ENCODE data around the gene TPSG1. TPM values are rescaled to one million over a fixed set of nuclear protein-coding genes. Genes with fewer than 3 reads are reported as not detected.

Gene TPSG1
- total and polyA plus RNA-seq, 10 donors: 0.46 TPM; not detected in 9

DNA sequence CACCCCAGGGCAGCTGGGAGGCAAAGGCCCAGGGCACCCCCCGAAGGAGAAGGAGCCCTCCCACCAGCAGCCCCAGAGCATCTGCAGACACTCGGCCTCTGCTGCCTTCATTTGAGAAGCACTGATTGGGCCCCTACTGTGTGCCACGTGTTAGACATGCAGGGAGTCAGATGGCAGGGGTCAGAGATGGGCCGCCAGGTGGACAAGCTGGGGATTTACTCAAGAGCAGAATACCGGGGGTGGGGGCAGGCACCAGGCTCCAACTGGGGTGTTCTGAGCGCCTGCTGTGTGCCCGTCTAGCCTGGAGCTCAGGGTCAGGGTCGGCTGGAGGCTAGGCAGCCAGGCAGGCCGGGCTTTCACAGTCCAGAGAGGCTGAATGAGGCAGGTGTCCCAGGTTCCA, 18.7 kb downstream of the TPSG1 start:
- no peak overlapping the region for H3K4me3 ChIP-seq
- DNase-seq: no peak
- TF ChIP-seq POLR2A (IDR thresholded peaks at IDR 0.05): no peak
- TF ChIP-seq POLR2AphosphoS5 (IDR thresholded peaks at IDR 0.05): no peak
- TF ChIP-seq, protein P1, sequence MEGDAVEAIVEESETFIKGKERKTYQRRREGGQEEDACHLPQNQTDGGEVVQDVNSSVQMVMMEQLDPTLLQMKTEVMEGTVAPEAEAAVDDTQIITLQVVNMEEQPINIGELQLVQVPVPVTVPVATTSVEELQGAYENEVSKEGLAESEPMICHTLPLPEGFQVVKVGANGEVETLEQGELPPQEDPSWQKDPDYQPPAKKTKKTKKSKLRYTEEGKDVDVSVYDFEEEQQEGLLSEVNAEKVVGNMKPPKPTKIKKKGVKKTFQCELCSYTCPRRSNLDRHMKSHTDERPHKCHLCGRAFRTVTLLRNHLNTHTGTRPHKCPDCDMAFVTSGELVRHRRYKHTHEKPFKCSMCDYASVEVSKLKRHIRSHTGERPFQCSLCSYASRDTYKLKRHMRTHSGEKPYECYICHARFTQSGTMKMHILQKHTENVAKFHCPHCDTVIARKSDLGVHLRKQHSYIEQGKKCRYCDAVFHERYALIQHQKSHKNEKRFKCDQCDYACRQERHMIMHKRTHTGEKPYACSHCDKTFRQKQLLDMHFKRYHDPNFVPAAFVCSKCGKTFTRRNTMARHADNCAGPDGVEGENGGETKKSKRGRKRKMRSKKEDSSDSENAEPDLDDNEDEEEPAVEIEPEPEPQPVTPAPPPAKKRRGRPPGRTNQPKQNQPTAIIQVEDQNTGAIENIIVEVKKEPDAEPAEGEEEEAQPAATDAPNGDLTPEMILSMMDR (IDR thresholded peaks at IDR 0.05 in 8 of 11, conservative IDR thresholded peaks at IDR 0.05 in 3 of 11): no peak
- intact Hi-C loops (cut with DNase I; ENCODE audit: low total_unique reads): no loop called here
- 66 to 73% (median 72%) methylated on average over 6 to 9 of the region's 9 CpGs for WGBS, 5 donors
- no peaks in the 10 kb centered on the region for H3K36me3 ChIP-seq
- H3K4me1 ChIP-seq: no peaks in the 10 kb centered on the region
- no peaks in the 10 kb centered on the region for H3K9me3 ChIP-seq
- H3K27me3 ChIP-seq (replicated peaks in 1 of 7): peaks cover 0 to 41% (median 0%) of the 10 kb centered on the region in 7 donors
- H3K27ac ChIP-seq: no peak overlapping the region

DNA sequence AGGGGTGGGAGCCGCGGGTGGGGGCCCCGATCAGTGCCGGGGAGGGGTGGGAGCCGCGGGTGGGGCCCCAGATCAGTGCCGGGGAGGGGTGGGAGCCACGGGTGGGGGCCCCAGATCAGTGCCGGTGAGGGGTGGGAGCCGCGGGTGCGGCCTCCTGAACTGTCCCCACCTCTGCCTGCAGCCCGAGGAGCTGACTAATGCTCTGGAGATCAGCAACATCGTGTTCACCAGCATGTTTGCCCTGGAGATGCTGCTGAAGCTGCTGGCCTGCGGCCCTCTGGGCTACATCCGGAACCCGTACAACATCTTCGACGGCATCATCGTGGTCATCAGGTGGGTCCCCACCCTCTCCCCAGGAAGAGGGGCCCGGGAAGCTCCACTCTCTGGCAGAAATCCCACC, 20.1 kb downstream of the TPSG1 start:
- Histone ChIP-seq H3K9me3 (no peaks in the 10 kb centered on the region), H3K27ac (no peak overlapping the region), H3K36me3 (no peaks in the 10 kb centered on the region), H3K4me1 (no peaks in the 10 kb centered on the region), H3K27me3 (replicated peaks in 1 of 7) (peaks cover 0 to 34% (median 0%) of the 10 kb centered on the region in 7 donors), H3K4me3 (no peak overlapping the region)
- DNase-seq: no peak
- 73 to 92% (median 81%) methylated on average over 8 to 15 of the region's 21 CpGs for WGBS, 5 donors
- TF ChIP-seq, protein P1 (IDR thresholded peaks at IDR 0.05 in 8 of 11, conservative IDR thresholded peaks at IDR 0.05 in 3 of 11): no peak
- TF ChIP-seq POLR2A (IDR thresholded peaks at IDR 0.05) (no peak), POLR2AphosphoS5 (IDR thresholded peaks at IDR 0.05) (no peak)
- intact Hi-C loops (cut with DNase I; ENCODE audit: low total_unique reads): no loop called here

DNA sequence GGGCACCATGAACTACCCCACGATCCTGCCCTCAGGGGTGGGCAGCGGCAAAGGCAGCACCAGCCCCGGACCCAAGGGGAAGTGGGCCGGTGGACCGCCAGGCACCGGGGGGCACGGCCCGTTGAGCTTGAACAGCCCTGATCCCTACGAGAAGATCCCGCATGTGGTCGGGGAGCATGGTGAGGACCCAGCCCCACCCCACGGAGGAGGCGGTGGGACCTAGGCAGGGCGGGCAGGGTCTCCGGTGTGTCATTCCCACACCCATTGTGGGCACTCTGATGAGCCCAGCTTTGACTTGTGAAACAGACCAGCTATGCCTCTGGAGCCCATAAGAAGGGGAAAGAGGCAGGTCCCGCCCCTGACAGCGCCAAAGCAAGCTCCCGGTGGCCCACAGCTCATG, 22.8 kb downstream of the TPSG1 start:
- Histone ChIP-seq H3K27me3 (replicated peaks in 1 of 7) (peaks cover 0 to 28% (median 0%) of the 10 kb centered on the region in 7 donors), H3K9me3 (no peaks in the 10 kb centered on the region), H3K4me1 (no peaks in the 10 kb centered on the region), H3K4me3 (no peak overlapping the region), H3K27ac (no peak overlapping the region), H3K36me3 (no peaks in the 10 kb centered on the region)
- intact Hi-C loops (cut with DNase I; ENCODE audit: low total_unique reads): no loop called here
- TF ChIP-seq POLR2A (IDR thresholded peaks at IDR 0.05): no peak
- no peak for TF ChIP-seq POLR2AphosphoS5 (IDR thresholded peaks at IDR 0.05)
- TF ChIP-seq, protein P1 (IDR thresholded peaks at IDR 0.05 in 8 of 11, conservative IDR thresholded peaks at IDR 0.05 in 3 of 11): no peak
- no peak for DNase-seq
- WGBS, 5 donors: 88 to 100% (median 90%) methylated on average over 7 to 18 of the region's 18 CpGs

DNA sequence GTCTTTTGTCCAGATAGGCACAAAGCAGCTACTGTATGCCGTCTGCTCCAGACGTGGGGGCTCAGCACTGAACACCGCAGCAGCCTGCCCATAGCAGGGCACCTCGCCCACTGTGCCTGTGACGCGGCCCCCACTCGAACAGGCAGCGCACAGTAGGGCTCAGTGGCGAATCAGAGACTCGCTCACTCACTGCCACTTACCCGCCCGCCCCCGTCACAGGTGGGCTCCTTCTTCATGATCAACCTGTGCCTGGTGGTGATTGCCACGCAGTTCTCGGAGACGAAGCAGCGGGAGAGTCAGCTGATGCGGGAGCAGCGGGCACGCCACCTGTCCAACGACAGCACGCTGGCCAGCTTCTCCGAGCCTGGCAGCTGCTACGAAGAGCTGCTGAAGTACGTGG, 23.6 kb downstream of the TPSG1 start:
- Histone ChIP-seq H3K4me3 (no peak overlapping the region), H3K27me3 (replicated peaks in 1 of 7) (peaks cover 0 to 29% (median 0%) of the 10 kb centered on the region in 7 donors), H3K9me3 (no peaks in the 10 kb centered on the region), H3K36me3 (no peaks in the 10 kb centered on the region), H3K27ac (no peak overlapping the region), H3K4me1 (no peaks in the 10 kb centered on the region)
- DNase-seq: no peak
- no peak for TF ChIP-seq POLR2A (IDR thresholded peaks at IDR 0.05)
- 87 to 95% (median 93%) methylated on average over 20 to 25 of the region's 25 CpGs for whole genome bisulfite sequencing, 5 donors
- intact Hi-C loops (cut with DNase I; ENCODE audit: low total_unique reads): no loop called here
